Hindlimb muscle (tissue), 1 donor: ENCODE data around the gene SLC16A8. TPM values are rescaled to one million over a fixed set of nuclear protein-coding genes. Genes with fewer than 3 reads are reported as not detected.

Experiments used
- DNase-seq: peaks from one replicate; pipeline ENCODE4 v3.0.0-alpha.2; 2013
- polyA plus RNA-seq: library from polyadenylated mRNA; unstranded; fragments of 120-200 nt; gene quantifications from one replicate; pipeline ENCODE4 v1.2.1, GENCODE V29; 2013; ENCODE audit not compliant: insufficient read length

The SLC16A8 gene
- polyA plus RNA-seq, 1 donor: 3.5 TPM

DNA sequence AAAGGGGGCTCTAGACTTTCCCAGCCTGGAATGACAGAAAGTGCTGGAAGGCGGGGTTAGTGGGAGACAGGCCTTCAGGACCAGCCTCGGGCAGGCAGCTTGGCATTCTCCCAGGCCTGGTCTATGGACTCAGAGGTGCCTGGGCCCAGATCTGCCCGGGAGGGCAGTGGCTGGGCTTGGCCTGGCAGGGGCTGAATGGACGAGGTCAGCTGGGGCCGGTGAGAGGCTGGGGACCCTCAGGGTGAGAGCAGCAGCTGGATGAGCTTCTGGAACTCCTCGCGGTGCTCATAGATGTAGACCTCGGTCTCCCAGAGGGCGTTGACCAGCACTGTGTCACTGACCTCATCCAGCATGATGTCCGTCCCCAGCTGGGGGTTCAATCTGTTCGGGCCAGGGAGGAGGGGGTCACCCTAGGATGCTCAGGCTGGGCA lies 28.0 kb upstream of the SLC16A8 start:
- DNase-seq: no peak

DNA sequence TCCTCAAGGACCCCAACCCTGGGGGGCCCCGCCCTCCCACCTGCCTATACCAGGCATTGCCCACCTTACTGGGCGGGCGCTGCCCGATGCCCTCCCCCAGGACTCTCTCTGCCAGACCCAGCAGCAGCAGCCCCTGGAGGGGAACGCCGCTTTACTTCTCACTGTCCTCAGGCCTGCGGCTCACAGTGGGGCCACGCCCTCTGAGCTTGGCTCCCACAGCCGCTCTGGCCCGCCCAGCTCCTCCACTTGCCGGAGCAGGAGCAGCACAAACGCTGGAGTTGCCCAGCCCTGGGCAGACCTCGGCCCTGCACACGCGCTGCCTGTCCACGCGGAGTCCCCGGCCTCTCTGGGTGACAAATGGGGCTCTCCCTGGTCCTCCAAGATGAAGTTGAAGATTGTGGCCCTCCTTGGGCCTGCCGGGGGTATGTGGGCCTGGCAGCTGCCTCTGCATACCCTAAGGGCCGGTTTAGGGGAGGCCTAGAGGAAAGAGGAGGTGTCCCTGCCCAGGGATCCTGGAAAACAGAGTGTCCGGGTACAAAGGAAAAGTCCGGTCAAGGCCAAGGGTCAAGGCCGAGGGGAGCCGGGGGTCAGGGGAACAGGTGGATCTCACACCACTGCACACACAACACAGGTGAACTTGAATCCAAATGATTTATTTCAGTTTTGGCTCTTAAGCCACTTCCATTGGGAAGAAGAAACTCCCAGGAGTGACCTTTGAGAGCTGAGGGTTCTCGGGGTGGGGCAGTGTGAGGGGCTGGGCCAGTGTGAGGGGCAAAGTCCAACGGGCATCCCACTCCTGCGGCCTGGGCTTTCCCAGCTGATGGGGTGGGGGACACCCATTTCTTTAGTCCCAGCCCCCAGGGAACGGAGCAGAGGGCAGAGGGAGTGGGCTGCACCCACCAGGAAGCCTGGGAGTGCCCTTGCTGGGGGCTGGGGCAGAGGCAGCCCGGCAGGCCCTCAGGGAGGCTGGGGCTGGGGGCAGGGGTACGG lies 27.2 kb upstream of the SLC16A8 start:
- no peak for DNase-seq

DNA sequence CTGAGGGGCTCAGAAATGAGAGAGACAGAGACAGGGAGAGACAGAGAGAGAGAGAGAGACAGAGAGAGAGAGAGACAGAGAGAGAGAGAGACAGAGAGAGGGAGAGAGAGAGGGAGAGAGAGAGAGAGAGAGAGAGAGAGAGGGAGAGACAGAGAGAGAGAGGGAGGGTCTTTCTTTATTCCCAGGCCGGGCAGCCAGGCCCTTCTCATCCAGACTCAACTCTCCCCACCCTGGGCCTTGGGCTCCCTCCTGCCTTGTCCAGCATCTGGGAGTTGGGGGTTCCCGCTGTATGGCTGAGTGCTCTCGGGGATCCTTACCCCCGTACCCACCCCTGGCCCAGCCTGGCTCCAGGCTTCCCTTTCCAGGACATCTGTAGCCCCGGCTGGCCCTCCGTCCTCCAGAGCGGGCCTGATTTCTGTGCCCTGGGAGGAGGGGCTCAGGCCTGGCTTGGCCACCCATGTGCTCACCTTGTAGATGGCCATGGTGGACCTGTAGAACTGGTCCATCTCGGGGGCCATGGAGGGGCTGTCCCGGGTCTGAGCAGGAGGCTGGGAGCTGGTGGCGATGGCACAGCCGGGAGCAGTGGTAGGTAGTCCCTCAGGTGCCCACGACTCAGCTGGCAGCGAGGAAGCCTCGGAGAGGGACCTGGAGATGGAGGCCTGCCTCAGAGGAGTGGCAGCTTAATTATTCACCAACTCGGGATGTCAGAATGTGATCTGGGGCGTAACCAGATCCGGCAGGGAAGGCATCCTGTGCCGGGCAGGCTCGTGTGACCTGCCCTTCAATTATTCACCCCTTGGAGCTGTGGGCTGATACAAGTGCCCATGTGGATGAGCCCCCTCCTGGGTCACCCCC lies 26.3 kb upstream of the SLC16A8 start, which contains the start of gene BAIAP2L2:
Gene BAIAP2L2 (minus strand): TSS at position 677 of the 855 bp plus-strand sequence. CDS start 159 bp downstream, at position 518.
- DNase-seq: no peak

DNA sequence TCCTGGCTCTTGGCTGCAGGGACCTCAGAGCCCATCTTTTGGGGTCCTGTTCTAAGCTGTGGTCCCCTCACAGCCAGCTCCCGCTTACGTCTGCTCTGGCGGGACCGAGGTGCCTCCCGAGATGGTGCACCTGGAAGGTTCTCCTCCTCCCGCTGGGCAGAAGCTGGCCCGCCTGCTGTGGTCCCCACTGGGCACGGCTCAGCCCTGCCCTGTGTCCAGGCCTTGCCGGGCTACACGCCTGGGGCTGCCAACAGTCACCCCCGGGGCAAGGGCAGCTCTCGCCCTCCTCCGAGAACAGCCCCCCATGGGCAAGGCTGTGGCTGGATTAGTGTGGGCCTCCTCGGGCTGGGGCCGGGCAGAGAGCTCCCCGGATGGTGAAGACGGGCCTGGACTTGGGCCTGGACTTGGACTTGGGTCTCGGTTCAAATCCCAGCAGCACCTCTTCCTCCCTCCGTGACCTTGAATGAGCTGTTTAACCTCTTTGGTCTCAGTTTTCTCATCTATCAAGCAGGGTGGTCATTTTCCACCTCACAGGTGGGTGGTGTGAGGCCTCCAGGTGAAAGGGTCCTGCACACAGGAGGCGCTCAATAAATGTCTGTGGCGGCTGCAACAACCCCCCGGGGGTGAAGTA lies 25.5 kb upstream of the SLC16A8 start:
- DNase-seq: no peak

DNA sequence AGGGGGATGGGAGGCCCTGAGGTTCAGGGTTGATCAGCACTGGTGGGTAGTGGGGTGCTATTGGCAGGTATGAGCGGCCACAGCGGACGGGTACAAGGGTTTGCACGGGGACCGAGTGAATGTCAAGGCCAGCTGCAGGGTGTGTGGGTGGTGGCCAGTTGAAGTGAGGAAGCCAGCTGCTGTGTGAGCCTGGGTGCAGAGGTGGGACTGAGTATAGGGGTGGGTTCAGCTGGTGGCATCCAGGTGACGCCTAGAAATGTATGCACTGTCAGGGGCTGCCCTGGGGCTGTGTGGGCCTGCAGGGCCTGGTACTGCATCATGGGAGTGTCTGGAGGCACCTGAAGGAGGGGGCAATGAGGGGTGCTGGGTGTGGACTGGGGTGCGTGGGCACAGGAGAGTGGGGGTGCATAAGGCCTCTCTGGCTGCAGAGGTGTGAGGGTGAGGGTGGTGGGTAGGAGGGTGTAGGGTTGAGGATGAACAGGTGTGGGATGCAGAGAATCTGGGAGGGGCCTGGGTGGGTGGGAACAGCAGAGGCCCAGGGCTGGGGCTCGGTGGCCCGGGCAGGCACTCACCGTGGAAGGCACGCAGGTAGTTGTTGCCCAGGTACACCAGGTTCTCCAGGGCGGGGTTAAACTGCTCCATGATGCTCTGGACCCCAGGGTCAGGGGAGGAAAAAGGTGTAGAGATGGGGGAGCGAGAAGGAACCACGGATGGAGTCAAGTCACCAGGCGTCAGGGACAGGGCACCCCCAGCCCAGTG lies 24.8 kb upstream of the SLC16A8 start:
- no peak for DNase-seq

DNA sequence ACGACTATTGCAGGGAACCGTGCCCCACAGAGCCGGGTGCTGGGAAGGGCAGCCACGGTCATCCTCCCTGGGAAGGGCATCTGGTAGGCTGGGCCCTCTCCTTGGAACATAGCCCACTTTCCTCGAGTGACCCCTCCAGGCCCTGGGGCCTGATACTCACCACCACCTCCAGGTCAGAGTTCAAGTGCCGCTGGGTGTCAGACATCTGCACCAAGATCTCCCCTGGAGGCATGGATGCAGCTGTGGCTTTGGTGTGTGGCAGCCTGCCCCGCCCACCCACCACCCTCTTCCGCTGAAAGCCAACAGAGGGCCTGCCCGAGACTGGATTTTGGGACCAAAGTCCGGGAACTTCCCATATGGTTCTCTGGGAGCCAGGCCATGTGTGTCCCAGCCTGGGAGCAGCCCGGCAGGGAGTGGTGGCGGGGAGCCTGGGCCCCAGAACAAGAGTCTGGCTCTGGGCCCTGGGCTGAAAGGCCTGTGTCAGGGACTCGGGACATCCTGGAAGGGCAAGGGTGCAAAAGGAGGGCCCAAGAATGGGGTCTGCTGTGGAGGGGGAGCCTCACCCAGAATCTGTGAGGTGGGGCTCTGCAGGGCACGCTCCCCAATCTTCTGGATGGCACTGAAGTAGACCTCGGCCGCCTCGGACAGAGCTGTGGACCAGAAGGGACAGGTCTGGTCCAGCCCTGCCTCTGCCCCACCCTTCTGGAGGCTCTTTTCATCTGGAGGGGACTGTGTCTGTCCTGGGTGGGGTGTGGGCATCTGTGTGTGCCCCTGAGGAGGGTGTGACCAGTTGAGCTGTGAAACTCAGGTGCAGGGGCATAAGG lies 23.9 kb upstream of the SLC16A8 start:
- no peak for DNase-seq

DNA sequence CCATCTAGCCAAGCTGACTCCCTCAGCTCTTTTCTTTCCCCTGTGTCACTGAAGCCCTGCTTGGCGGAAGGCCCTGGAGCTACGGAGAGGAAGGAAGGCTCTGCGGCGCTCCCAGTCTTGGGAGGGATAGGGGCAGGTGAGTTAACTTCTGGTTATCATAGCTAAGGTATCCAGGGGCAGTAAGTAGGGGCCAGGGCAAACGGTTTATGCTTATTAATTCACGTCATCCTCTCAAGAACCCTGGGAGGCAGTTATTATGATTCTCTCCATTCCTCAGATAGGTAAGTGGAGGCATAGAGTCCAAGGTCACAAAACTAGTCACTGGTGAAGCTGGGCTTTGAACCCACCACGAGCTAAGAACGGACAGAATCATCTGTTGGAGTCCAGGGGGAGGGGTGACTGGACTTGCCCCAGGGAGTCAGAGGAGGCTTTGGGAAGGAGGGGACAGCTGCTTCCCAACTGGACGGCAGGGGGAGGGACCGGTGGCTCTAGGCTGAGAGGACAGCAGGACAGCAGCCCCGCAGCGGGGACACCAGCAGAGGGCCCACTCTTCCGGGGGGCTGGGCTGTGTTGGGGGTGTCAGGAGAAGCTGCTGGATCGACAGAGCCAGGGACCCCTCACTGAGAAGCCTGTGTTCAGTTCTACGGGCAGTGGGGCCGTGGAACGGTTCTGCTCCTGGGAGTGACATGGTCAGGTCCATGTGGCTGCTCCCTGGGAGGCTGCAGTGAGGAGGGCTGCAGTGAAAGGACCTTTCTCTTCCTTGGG lies 23.0 kb upstream of the SLC16A8 start:
- no peak for DNase-seq

DNA sequence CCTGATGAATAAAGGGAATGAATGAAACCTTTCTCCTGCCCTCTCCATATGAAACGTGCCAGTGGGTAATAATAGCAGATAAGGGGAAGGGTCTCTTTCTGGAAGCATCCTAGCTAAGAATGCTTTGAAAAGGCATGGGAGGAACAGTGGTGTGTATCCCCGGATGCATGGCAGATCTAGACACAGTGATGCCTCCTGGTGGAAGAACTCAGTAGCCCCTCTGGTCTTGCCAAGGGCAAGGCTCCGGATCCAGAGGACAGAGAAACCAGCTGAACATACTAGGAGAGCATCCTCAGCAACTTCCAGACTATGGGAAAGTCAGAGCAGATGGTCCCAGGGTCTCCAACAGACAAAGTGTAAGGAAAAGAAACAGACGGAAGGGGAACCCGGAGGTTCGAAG lies 20.1 kb upstream of the SLC16A8 start:
- no peak for DNase-seq

DNA sequence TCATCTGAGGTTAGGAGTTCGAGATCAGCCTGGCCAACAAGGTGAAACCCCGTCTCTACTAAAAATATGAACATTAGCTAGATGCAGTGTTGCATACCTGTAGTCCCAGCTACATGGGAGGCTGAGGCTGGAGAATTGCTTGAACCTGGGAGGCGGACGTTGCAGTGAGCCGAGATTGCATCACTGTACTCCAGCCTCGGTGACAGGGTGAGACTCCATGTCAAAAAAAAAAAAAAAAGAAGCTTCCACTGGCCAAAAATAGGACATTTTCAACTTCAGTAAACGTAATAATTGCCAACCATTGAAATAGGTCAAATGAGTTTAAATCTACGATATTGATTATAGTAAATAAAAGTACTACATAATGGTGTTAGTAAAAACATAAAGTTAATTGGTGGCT lies 19.7 kb upstream of the SLC16A8 start:
- DNase-seq: no peak

DNA sequence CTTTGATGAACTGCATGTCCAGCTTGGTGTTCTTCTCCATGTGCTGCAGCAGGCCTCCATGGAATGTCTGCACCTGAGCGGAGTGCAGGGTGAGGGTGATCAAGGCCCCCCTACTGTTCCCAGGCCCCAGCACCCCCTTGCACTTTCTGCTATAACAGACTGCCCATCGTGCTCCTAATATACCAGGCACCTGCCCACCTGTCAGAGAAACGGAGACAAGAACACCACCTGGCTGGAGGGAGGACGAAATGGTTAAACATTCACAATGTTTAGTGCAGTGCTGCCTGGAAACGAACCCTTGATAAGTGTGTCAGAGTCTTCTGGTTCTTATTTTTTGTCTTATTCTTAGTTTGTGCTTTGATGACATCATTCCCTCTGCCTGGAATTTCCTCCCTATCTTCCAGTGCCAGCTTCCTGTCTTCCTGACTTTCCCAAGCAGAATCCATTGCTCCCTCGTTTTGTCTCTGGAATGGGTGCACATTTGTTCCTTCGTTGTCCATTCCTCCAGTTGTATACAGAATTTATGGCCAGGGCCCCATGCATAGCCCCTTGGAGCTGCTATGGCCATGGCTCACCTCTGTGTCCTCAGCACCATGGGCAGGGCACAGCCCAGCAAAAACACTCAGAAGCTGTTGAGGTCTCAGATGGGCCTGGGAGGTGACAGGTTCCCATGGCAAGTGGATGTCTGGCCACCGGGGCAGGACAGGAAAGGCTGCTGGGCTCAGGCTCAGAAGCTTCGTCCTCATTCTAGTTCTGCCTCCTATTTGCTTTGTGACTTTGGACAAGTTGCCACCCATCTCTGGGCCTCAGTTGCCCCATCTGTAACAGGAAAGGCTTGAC lies 14.6 kb upstream of the SLC16A8 start:
- no peak for DNase-seq

DNA sequence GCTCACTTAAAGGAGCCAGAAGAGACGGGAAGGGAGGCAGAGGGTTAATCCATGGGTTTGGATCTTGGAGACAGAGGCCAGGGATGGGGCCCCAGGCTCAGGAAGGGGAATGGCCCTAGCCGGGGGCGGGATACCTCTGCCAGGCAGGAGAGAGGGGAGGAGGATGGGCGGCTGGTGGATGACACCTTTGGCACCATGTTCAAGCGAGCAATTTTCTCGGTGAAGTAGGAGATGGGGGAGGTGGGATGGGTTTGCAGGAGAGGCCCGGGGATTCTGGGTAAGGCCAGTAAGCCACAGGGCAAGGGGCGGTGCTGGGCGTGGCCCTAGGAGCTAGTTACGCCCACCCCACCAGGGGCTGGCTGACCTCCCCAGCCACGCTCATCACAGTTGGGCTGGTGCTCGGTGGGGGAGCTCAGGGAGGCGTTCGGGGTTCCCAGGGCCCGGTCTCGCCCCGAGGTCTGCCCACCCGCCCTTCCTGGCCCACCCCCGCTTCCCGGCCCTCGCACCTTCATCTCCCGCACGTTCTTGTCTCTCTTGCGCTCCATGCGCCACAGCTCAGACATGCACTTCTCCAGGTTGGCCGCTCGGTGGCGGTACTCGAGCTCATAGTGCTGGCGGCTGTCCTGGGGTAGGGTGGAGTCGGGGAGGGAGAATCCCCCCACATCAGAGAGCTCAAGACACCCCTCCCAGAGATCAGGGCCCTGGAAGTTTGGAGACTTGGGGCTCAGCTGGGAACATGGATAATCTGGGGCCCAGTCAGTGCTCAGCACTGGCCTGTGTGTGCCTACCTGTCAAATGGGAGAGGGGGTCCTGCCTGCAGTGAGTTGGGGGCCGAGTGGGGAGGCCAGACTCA lies 13.8 kb upstream of the SLC16A8 start:
- DNase-seq: no peak

DNA sequence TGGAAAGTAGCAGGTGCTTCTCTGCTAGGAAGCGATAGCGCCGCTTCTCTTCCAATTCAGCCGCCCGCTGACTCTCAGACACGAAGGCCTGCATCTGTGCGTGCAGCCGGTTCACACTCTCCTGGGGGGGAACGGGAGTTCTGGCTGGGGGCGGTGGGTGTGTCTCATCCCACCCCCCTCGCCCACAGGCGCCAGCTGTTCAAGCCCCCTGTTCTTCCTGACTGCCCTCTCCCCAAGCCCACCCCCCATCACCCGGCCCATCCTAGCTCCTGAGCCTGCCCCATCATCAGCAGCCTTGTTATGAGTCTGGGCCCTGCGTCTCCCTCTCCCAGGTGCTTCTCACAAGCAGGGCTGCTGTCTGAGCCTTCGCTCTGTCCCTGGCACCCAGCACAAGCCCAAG lies 13.1 kb upstream of the SLC16A8 start:
- no peak for DNase-seq

DNA sequence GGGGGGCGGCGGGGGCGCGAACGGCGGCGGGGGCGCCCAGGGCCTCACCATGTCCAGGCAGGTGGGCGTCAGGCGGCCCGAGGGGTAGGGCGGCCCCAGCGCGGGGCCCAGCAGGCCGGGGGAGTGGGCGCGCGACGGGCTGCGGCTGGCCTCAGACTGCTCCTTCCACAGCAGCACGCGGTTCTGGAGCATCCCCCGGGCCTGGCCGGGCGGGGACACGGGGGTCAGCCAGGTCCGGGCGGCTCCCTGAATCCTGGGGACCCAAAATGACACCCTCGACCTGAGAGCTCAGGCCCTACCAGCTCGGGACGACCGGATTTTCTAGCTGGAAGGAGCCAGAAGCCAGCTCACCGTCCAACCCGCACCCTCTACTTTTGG lies 5.5 kb upstream of the SLC16A8 start:
- DNase-seq: no peak

DNA sequence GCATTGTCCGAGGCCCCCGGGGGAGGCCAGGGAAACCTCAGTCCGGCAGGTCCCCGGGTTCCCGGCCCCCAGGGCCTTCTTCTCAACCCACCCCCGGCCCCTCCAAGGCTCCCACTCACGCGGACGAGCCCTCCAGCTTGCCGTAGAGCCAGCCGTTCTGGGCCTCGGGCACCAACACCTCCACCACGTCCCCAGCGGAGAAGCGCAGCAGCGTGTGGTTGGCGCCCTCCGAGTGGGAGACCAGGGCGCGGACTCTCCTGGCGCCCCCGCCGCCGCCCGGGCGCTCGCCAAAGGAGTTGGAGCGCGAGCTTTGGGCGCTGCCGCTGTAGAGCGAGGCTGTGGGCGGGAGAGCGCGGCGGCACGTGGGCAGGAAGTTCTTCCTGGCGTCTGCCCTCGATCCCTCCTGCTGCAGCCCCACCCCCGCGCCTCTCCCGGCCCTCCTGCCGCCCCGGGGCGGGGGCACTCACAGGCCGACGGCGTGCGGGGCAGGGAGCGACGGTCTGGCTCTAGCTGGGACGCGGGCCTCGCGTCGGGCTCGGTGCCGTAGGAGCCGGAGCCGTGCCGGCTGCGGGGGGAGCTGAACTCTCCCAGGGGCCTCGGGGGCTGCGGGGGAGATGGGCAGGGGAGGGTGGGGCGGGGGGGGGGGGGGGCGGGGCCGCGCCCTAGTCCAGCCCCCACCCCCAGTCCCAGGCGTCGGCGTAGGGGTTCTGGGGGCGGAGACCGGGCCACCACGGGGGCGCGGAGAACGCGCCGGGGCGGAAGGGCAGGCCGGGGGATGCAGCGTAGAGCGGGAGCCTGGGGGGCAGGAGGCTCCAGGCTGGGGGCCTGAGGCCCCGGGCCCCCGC lies 4.9 kb upstream of the SLC16A8 start:
- no peak for DNase-seq

DNA sequence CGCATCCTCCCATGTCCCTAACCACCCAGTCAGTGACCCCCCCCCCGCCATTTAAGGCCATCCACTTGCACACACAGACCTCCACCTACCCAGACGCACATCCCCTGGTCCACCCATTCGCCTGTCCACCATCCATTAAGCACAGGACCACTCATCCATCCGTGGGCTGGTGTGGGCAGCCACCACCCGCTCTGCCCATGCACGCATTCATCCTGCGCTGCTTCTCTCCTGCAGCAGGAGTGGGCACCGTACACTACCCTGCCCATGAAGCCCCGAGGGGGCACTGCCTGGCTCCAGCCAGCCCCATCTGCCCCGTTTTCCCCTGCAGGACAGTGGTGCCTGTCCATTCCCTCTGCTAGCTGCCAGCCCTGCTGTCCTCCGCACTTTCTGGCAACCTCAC lies 3.9 kb upstream of the SLC16A8 start:
- no peak for DNase-seq

DNA sequence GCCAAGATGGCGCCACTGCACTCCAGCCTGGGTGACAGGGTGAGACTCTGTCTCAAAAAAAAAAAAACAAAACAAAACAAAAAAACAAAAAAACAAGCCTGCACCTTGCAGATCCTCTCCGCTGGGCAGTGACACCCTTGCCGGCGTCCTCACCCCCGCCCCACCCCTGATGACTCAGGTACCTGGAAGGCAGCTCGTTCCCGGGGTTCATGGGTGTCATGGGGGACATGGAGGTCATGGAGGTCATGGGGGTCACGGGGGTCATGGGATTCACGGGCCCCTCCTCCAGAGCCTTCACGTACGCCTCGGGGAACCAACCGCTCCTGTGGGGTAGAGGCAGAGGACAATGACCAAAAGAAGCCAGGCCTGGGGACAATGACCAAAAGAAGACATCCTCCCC lies 3.0 kb upstream of the SLC16A8 start:
- no peak for DNase-seq
